Measurements from ENCODE around the gene HIRA. TPM values are rescaled to one million over a fixed set of nuclear protein-coding genes. Genes with fewer than 3 reads are reported as not detected.

The HIRA gene
- total and polyA plus RNA-seq, 9 of the 15 experiments (the other 6 are each of a cell fraction or from before 2014, with no cell fraction given) = 0.96 to 132 (median 58.4) TPM

DNA sequence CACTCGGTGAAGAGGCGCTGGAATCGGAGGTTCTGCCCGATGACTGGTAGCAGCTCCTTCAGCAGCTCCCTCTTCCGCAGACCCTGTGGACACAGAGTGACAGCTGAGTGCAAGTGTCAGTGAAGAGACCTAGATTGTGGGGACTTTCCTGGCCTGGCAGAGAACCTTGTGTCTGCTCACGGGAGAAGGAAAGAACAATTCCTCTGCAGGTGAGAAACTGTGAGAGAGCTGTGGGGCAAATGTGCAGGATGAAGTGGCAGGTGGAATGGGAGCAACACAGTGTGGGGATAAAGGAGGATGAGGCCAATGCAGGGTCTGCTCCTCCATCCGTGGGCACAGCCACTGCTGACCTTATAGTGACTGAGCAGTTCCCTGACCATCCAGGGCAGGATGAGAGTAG, 100.1 kb downstream of the HIRA start (continued):
- TF ChIP-seq NR1H2 (CRISPR knock-in tag; IDR thresholded peaks at IDR 0.05) (no peak), ZNF12 (CRISPR knock-in tag; IDR thresholded peaks at IDR 0.05) (no peak), XRCC5 (IDR thresholded peaks at IDR 0.05; ENCODE audit: low read depth, low read length) (no peak), EP400 (IDR thresholded peaks at IDR 0.05) (no peak), CCAR2 (IDR thresholded peaks at IDR 0.05; ENCODE audit: low read depth, low read length) (no peak), RBBP5 (IDR thresholded peaks at IDR 0.05; ENCODE audit: borderline replicate concordance, insufficient read depth, low read length, poor library complexity, severe bottlenecking) (no peak), ZNF133 (CRISPR knock-in tag; IDR thresholded peaks at IDR 0.05) (no peak), CC2D1A (IDR thresholded peaks at IDR 0.05) (no peak), MTF1 (CRISPR knock-in tag; IDR thresholded peaks at IDR 0.05; ENCODE audit: borderline replicate concordance) (no peak), SRSF3 (IDR thresholded peaks at IDR 0.05; ENCODE audit: insufficient read depth, low read length) (no peak), HNRNPLL (IDR thresholded peaks at IDR 0.05; ENCODE audit: low read depth, low read length, poor library complexity, severe bottlenecking) (no peak), MCM5 (IDR thresholded peaks at IDR 0.05; ENCODE audit: low read depth) (no peak)
- TF ChIP-seq, protein P1, sequence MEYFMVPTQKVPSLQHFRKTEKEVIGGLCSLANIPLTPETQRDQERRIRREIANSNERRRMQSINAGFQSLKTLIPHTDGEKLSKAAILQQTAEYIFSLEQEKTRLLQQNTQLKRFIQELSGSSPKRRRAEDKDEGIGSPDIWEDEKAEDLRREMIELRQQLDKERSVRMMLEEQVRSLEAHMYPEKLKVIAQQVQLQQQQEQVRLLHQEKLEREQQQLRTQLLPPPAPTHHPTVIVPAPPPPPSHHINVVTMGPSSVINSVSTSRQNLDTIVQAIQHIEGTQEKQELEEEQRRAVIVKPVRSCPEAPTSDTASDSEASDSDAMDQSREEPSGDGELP (CRISPR knock-in tag; IDR thresholded peaks at IDR 0.05; ENCODE audit: borderline replicate concordance) = 0 out of 2 replicates have a peak, but pooled peaks have one; percentile 8
